ENCODE measurements around the gene ARMC12.

The ARMC12 gene

GRCh38 chr6:35706468-35706867 lies 30.4 kb upstream of the ARMC12 start:
- no peak overlapping the region for H3K4me3 ChIP-seq (ENCODE audit: low read length)
- no peak overlapping the region for H3K27ac ChIP-seq (ENCODE audit: low read depth, low read length)
- 90% methylated on average over 3 of the region's 3 CpGs for whole genome bisulfite sequencing
- no peak overlapping the region for H3K9ac ChIP-seq (ENCODE audit: low read depth, low read length)
- no peaks in the 10 kb centered on the region for H3K27me3 ChIP-seq (ENCODE audit: insufficient read depth, low read length)
- no peaks in the 10 kb centered on the region for H3K36me3 ChIP-seq (ENCODE audit: insufficient read depth, low read length)
- H3K9me3 ChIP-seq (ENCODE audit: insufficient read depth, low read depth, low read length), result peaks cover 4% of the 10 kb centered on the region; the same call in 1 of the 2 replicates
- no peaks in the 10 kb centered on the region for H3K4me1 ChIP-seq (ENCODE audit: insufficient read depth, low read length)

GRCh38 chr6:35707714-35708407 lies 29.0 kb upstream of the ARMC12 start:
- H3K27ac ChIP-seq (ENCODE audit: low read depth, low read length), result no peak overlapping the region
- 84% methylated on average over 3 of the region's 4 CpGs for WGBS
- H3K4me1 ChIP-seq (ENCODE audit: insufficient read depth, low read length), result no peaks in the 10 kb centered on the region
- H3K27me3 ChIP-seq (ENCODE audit: insufficient read depth, low read length), result no peaks in the 10 kb centered on the region
- no peak overlapping the region for H3K4me3 ChIP-seq (ENCODE audit: low read length)
- no peaks in the 10 kb centered on the region for H3K36me3 ChIP-seq (ENCODE audit: insufficient read depth, low read length)
- H3K9ac ChIP-seq (ENCODE audit: low read depth, low read length), result no peak overlapping the region
- peaks cover 4% of the 10 kb centered on the region; the same call in 1 of the 2 replicates for H3K9me3 ChIP-seq (ENCODE audit: insufficient read depth, low read depth, low read length)

GRCh38 chr6:35708585-35708984 lies 28.2 kb upstream of the ARMC12 start:
- no peaks in the 10 kb centered on the region for H3K4me1 ChIP-seq (ENCODE audit: insufficient read depth, low read length)
- H3K9ac ChIP-seq (ENCODE audit: low read depth, low read length), result no peak overlapping the region
- peaks cover 1% of the 10 kb centered on the region; the same call in 1 of the 2 replicates for H3K9me3 ChIP-seq (ENCODE audit: insufficient read depth, low read depth, low read length)
- no peak overlapping the region for H3K27ac ChIP-seq (ENCODE audit: low read depth, low read length)
- no peaks in the 10 kb centered on the region for H3K36me3 ChIP-seq (ENCODE audit: insufficient read depth, low read length)
- H3K27me3 ChIP-seq (ENCODE audit: insufficient read depth, low read length), result no peaks in the 10 kb centered on the region
- no peak overlapping the region for H3K4me3 ChIP-seq (ENCODE audit: low read length)

- H3K27ac ChIP-seq (ENCODE audit: low read depth, low read length), result no peak overlapping the region
- H3K36me3 ChIP-seq (ENCODE audit: insufficient read depth, low read length), result no peaks in the 10 kb centered on the region
- H3K9ac ChIP-seq (ENCODE audit: low read depth, low read length), result no peak overlapping the region
- WGBS, result 80% methylated on average over 3 of the region's 4 CpGs
- H3K4me1 ChIP-seq (ENCODE audit: insufficient read depth, low read length), result no peaks in the 10 kb centered on the region
- no peaks in the 10 kb centered on the region for H3K9me3 ChIP-seq (ENCODE audit: insufficient read depth, low read depth, low read length)
- H3K27me3 ChIP-seq (ENCODE audit: insufficient read depth, low read length), result no peaks in the 10 kb centered on the region
- no peak overlapping the region for H3K4me3 ChIP-seq (ENCODE audit: low read length)
These were observed 26.5 kb upstream of the ARMC12 start for GRCh38 chr6:35710241-35710847.

GRCh38 chr6:35711731-35712130 lies 25.1 kb upstream of the ARMC12 start:
- Histone ChIP-seq H3K27me3 (ENCODE audit: insufficient read depth, low read length) (no peaks in the 10 kb centered on the region), H3K9me3 (ENCODE audit: insufficient read depth, low read depth, low read length) (no peaks in the 10 kb centered on the region), H3K27ac (ENCODE audit: low read depth, low read length) (no peak overlapping the region), H3K4me3 (ENCODE audit: low read length) (no peak overlapping the region), H3K36me3 (ENCODE audit: insufficient read depth, low read length) (no peaks in the 10 kb centered on the region), H3K9ac (ENCODE audit: low read depth, low read length) (no peak overlapping the region), H3K4me1 (ENCODE audit: insufficient read depth, low read length) (0 out of 2 replicates have a peak, but pooled peaks cover 4% of the 10 kb centered on the region)
- 96% methylated on average over 7 of the region's 7 CpGs for WGBS

- no peaks in the 10 kb centered on the region for H3K27me3 ChIP-seq (ENCODE audit: insufficient read depth, low read length)
- H3K36me3 ChIP-seq (ENCODE audit: insufficient read depth, low read length), result no peaks in the 10 kb centered on the region
- no peaks in the 10 kb centered on the region for H3K9me3 ChIP-seq (ENCODE audit: insufficient read depth, low read depth, low read length)
- no peak overlapping the region for H3K27ac ChIP-seq (ENCODE audit: low read depth, low read length)
- 82% methylated on average over 5 of the region's 7 CpGs for WGBS
- no peak overlapping the region for H3K4me3 ChIP-seq (ENCODE audit: low read length)
- H3K9ac ChIP-seq (ENCODE audit: low read depth, low read length), result no peak overlapping the region
- peaks cover 17% of the 10 kb centered on the region for H3K4me1 ChIP-seq (ENCODE audit: insufficient read depth, low read length)
These were observed 23.6 kb upstream of the ARMC12 start for GRCh38 chr6:35713006-35713767.

GRCh38 chr6:35716798-35717197 lies 20.0 kb upstream of the ARMC12 start:
- no peaks in the 10 kb centered on the region for H3K9me3 ChIP-seq (ENCODE audit: insufficient read depth, low read depth, low read length)
- no peak overlapping the region for H3K9ac ChIP-seq (ENCODE audit: low read depth, low read length)
- no peak overlapping the region for H3K4me3 ChIP-seq (ENCODE audit: low read length)
- H3K27me3 ChIP-seq (ENCODE audit: insufficient read depth, low read length), result no peaks in the 10 kb centered on the region
- WGBS, result 64% methylated on average over 2 of the region's 2 CpGs
- H3K36me3 ChIP-seq (ENCODE audit: insufficient read depth, low read length), result no peaks in the 10 kb centered on the region
- H3K4me1 ChIP-seq (ENCODE audit: insufficient read depth, low read length), result peaks cover 44% of the 10 kb centered on the region
- no peak overlapping the region for H3K27ac ChIP-seq (ENCODE audit: low read depth, low read length)

- no peak overlapping the region for H3K4me3 ChIP-seq (ENCODE audit: low read length)
- peaks cover 44% of the 10 kb centered on the region for H3K4me1 ChIP-seq (ENCODE audit: insufficient read depth, low read length)
- H3K27me3 ChIP-seq (ENCODE audit: insufficient read depth, low read length), result no peaks in the 10 kb centered on the region
- peak overlapping the region; percentile 68; the same call in 1 of the 2 replicates for H3K27ac ChIP-seq (ENCODE audit: low read depth, low read length)
- H3K9me3 ChIP-seq (ENCODE audit: insufficient read depth, low read depth, low read length), result no peaks in the 10 kb centered on the region
- no peaks in the 10 kb centered on the region for H3K36me3 ChIP-seq (ENCODE audit: insufficient read depth, low read length)
- WGBS, result 75% methylated on average over 19 of the region's 19 CpGs
- H3K9ac ChIP-seq (ENCODE audit: low read depth, low read length), result peak overlapping the region; percentile 22
These were observed 19.1 kb upstream of the ARMC12 start for GRCh38 chr6:35717449-35718374.

GRCh38 chr6:35718375-35718736 lies 18.5 kb upstream of the ARMC12 start:
- 48% methylated on average over 4 of the region's 4 CpGs for WGBS
- Histone ChIP-seq H3K36me3 (ENCODE audit: insufficient read depth, low read length) (no peaks in the 10 kb centered on the region), H3K27me3 (ENCODE audit: insufficient read depth, low read length) (no peaks in the 10 kb centered on the region), H3K9ac (ENCODE audit: low read depth, low read length) (peak overlapping the region; percentile 22), H3K4me3 (ENCODE audit: low read length) (no peak overlapping the region), H3K9me3 (ENCODE audit: insufficient read depth, low read depth, low read length) (no peaks in the 10 kb centered on the region), H3K27ac (ENCODE audit: low read depth, low read length) (peak overlapping the region; percentile 68; the same call in 1 of the 2 replicates), H3K4me1 (ENCODE audit: insufficient read depth, low read length) (peaks cover 44% of the 10 kb centered on the region)

- Histone ChIP-seq H3K27ac (ENCODE audit: low read depth, low read length) (peak overlapping the region; percentile 68; the same call in 1 of the 2 replicates), H3K4me1 (ENCODE audit: insufficient read depth, low read length) (peaks cover 44% of the 10 kb centered on the region)
- 90% methylated on average over 2 of the region's 2 CpGs for WGBS
These were observed 17.9 kb upstream of the ARMC12 start for GRCh38 chr6:35718911-35719381.

More at GRCh38 chr6:35718911-35719381, 17.9 kb upstream of the ARMC12 start:
- H3K9ac ChIP-seq (ENCODE audit: low read depth, low read length), result 0 out of 2 replicates have a peak overlapping the region, but pooled peaks have one; percentile 16
- no peaks in the 10 kb centered on the region for H3K36me3 ChIP-seq (ENCODE audit: insufficient read depth, low read length)
- H3K27me3 ChIP-seq (ENCODE audit: insufficient read depth, low read length), result no peaks in the 10 kb centered on the region
- no peak overlapping the region for H3K4me3 ChIP-seq (ENCODE audit: low read length)
- H3K9me3 ChIP-seq (ENCODE audit: insufficient read depth, low read depth, low read length), result no peaks in the 10 kb centered on the region

All from HUES64 (cell line).